Left hindlimb (tissue), 1 donor: ENCODE data around the gene LRRC15.
A peak's percentile ranks its signal among the peaks of the same experiment; 100 is the strongest.

Experiments used
- DNase-seq: peaks from one replicate; pipeline ENCODE4 v3.0.0-alpha.2; 2018

Gene LRRC15

GRCh38 chr3:194369522-194370279 is at the start of gene LRRC15:
LRRC15 (minus strand) TSS chr3:194369743; CDS start chr3:194361043, 8,700 bp downstream.
- DNase-seq: peak; percentile 51

GRCh38 chr3:194418671-194419070 is 49.1 kb upstream of the LRRC15 start:
- no peak for DNase-seq

GRCh38 chr3:194407423-194407822 is 37.9 kb upstream of the LRRC15 start:
- DNase-seq: no peak

- no peak for DNase-seq
Observed at GRCh38 chr3:194405766-194406165, 36.2 kb upstream of the LRRC15 start.

- no peak for DNase-seq
Observed at GRCh38 chr3:194404365-194405140, 35.0 kb upstream of the LRRC15 start.

GRCh38 chr3:194401868-194402329 is 32.4 kb upstream of the LRRC15 start:
- no peak for DNase-seq

GRCh38 chr3:194401346-194401745 is 31.8 kb upstream of the LRRC15 start:
- DNase-seq: no peak

GRCh38 chr3:194399874-194400411 is 30.4 kb upstream of the LRRC15 start:
- no peak for DNase-seq

- no peak for DNase-seq
Observed at GRCh38 chr3:194399166-194399565, 29.6 kb upstream of the LRRC15 start, which contains the start of gene GP5. GP5 (minus strand) TSS chr3:194399266; CDS start chr3:194398282, 984 bp downstream.

GRCh38 chr3:194397757-194398312 is 28.3 kb upstream of the LRRC15 start:
- no peak for DNase-seq

- DNase-seq: no peak
Observed at GRCh38 chr3:194396859-194397756, 27.6 kb upstream of the LRRC15 start.

- DNase-seq: no peak
Observed at GRCh38 chr3:194396539-194396858, 27.0 kb upstream of the LRRC15 start.

- peak; percentile 83 for DNase-seq
Observed at GRCh38 chr3:194395778-194396538, 26.4 kb upstream of the LRRC15 start.

- DNase-seq: no peak
Observed at GRCh38 chr3:194395212-194395611, 25.7 kb upstream of the LRRC15 start.

- no peak for DNase-seq
Observed at GRCh38 chr3:194392576-194392975, 23.0 kb upstream of the LRRC15 start.

- no peak for DNase-seq
Observed at GRCh38 chr3:194390835-194391234, 21.3 kb upstream of the LRRC15 start.

GRCh38 chr3:194389269-194389668 is 19.7 kb upstream of the LRRC15 start:
- no peak for DNase-seq

GRCh38 chr3:194387926-194388418 is 18.4 kb upstream of the LRRC15 start:
- DNase-seq: no peak

GRCh38 chr3:194387276-194387675 is 17.7 kb upstream of the LRRC15 start:
- DNase-seq: no peak

GRCh38 chr3:194386648-194387047 is 17.1 kb upstream of the LRRC15 start:
- no peak for DNase-seq

GRCh38 chr3:194386066-194386465 is 16.5 kb upstream of the LRRC15 start:
- no peak for DNase-seq
